ENCODE data around the gene SIK3. TPM values are rescaled to one million over a fixed set of nuclear protein-coding genes. Genes with fewer than 3 reads are reported as not detected.

Gene SIK3
- total RNA-seq, 1 donor from 2014 or later = 88.4 TPM

DNA sequence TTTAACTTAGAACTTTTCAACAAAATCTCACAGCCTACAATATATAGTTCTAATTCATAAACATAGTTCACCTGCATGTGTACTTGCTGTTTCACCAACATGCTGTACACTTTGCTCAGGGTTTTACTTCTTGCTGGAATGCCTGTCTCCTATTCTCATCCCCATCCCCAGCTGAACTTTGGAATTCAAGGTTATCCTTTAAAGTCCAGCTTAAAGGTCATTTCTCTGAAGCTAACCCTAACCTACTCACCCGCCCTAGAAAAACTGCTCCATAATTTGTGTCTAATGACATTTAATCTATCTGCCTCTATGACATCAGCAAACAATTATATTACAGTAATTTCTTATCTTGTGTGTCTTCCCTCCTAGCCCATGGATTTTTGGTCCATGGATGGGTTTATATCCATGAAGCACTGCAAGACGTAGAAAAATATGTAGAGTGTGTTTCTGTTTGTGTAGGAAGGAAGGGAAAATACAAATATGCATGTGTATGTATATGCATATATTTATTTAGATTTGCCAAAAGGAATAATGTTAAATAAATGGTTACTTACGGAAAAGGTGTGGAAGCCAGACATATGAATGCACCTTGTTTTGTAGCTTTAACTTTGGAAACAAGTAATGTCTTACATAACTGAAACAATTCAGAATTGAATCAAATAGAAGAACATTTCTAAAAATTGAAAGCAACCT, 161.3 kb downstream of the SIK3 start:
- ATAC-seq (ENCODE audit: low read depth) (no peak), DNase-seq (no peak)
- Mint-ChIP-seq H3K4me1 (peaks cover 31% of the 10 kb centered on the region), H3K9me3 (peaks cover 2% of the 10 kb centered on the region), H3K4me3 (no peak overlapping the region), H3K27me3 (no peaks in the 10 kb centered on the region), H3K36me3 (ENCODE audit: low read depth) (peaks cover 33% of the 10 kb centered on the region), H3K27ac (no peak overlapping the region)
- ChIA-PET CTCF (no interaction called here), POLR2A (no interaction called here)
- intact Hi-C loops (cut with micrococcal nuclease) = loop anchor here (1.0 kb wide), 1 partner anchor 8 kb away; no protein-coding TSS in a partner anchor
- TF ChIP-seq, protein P1, sequence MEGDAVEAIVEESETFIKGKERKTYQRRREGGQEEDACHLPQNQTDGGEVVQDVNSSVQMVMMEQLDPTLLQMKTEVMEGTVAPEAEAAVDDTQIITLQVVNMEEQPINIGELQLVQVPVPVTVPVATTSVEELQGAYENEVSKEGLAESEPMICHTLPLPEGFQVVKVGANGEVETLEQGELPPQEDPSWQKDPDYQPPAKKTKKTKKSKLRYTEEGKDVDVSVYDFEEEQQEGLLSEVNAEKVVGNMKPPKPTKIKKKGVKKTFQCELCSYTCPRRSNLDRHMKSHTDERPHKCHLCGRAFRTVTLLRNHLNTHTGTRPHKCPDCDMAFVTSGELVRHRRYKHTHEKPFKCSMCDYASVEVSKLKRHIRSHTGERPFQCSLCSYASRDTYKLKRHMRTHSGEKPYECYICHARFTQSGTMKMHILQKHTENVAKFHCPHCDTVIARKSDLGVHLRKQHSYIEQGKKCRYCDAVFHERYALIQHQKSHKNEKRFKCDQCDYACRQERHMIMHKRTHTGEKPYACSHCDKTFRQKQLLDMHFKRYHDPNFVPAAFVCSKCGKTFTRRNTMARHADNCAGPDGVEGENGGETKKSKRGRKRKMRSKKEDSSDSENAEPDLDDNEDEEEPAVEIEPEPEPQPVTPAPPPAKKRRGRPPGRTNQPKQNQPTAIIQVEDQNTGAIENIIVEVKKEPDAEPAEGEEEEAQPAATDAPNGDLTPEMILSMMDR (IDR thresholded peaks at IDR 0.05) = no peak

DNA sequence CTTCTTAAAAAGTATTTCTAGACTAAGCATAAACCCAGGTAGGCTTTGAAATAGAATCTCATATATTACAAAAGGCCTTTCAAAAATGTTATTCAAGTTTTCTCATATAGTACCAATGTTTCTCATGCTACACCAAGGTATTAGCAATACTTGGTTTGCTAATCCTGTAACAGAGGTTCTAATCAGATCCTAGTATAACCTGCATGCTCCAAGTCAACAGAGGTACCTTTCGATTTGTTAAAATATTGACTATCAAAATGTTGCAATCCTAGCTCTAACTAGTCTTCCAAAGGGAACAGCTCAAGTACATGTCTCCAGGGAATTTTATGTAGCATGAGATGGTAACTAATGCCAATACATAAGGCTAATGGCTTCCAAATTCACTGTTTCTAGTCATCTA, 162.7 kb downstream of the SIK3 start:
- CTCF ChIA-PET = interaction anchor here (1.0 kb wide), 1 partner anchor 55 kb away, joined by 3 read pairs; no protein-coding TSS in a partner anchor
- H3K9me3 Mint-ChIP-seq = peaks cover 2% of the 10 kb centered on the region
- intact Hi-C loops (cut with micrococcal nuclease) = no loop called here
- H3K36me3 Mint-ChIP-seq (ENCODE audit: low read depth) = peaks cover 29% of the 10 kb centered on the region
- POLR2A ChIA-PET = interaction anchor here (0.6 kb wide), 1 partner anchor 160 kb away, joined by 8 read pairs; no protein-coding TSS in a partner anchor
- H3K27ac Mint-ChIP-seq = no peak overlapping the region
- DNase-seq = no peak
- TF ChIP-seq, protein P1 (IDR thresholded peaks at IDR 0.05) = no peak
- H3K4me1 Mint-ChIP-seq = peaks cover 45% of the 10 kb centered on the region
- no peak overlapping the region for H3K4me3 Mint-ChIP-seq
- no peaks in the 10 kb centered on the region for H3K27me3 Mint-ChIP-seq
- ATAC-seq (ENCODE audit: low read depth) = no peak

DNA sequence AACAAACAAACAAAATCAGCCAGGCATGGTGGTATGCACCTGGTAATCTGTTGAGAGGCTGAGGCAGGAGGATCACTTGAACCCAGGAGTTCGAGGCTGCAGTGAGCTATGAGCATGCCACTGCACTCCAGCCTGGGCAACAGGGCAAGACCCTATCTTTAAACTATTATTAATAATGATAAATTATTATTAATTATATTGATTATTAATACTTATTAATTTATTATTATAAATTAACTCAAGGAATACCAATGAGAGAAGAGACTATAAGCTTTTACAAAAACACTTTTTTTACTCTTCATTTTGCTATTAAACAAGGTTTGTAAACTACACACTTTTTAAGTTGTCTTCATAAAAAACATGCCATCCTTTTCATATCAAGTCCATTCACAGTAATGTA, 163.1 kb downstream of the SIK3 start:
- Mint-ChIP-seq H3K9me3 (peaks cover 2% of the 10 kb centered on the region), H3K27me3 (no peaks in the 10 kb centered on the region), H3K27ac (no peak overlapping the region), H3K4me1 (peaks cover 49% of the 10 kb centered on the region), H3K36me3 (ENCODE audit: low read depth) (peaks cover 25% of the 10 kb centered on the region), H3K4me3 (no peak overlapping the region)
- DNase-seq (no peak), ATAC-seq (ENCODE audit: low read depth) (no peak)
- CTCF ChIA-PET = interaction anchor here (1.0 kb wide), 1 partner anchor 55 kb away, joined by 3 read pairs; no protein-coding TSS in a partner anchor
- intact Hi-C loops (cut with micrococcal nuclease) = no loop called here
- TF ChIP-seq, protein P1 (IDR thresholded peaks at IDR 0.05) = no peak
- POLR2A ChIA-PET = no interaction called here

DNA sequence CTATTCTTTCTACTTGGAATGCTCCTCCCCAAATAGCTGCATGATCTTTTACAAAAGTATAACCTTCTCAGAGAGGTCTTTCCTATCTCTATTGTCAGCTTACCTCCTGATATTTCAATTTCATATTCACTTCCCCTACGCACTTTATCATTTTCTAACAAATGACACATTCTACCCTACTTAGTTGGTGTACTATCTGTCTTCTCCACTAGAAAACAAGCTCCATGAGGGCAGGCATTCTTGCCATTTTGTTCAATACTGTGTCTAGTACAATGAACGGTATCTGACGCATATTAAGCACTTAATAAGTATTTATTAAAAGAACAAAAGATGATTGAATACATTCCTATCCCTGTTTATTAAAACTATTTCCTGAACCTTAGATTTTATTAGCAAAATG, 164.3 kb downstream of the SIK3 start:
- DNase-seq (no peak), ATAC-seq (ENCODE audit: low read depth) (no peak)
- TF ChIP-seq, protein P1 (IDR thresholded peaks at IDR 0.05) = no peak
- Mint-ChIP-seq H3K4me1 (peaks cover 59% of the 10 kb centered on the region), H3K9me3 (peaks cover 2% of the 10 kb centered on the region), H3K36me3 (ENCODE audit: low read depth) (peaks cover 18% of the 10 kb centered on the region), H3K27me3 (no peaks in the 10 kb centered on the region), H3K4me3 (no peak overlapping the region), H3K27ac (peak overlapping the region; percentile 68)
- POLR2A ChIA-PET = no interaction called here
- intact Hi-C loops (cut with micrococcal nuclease) = no loop called here
- CTCF ChIA-PET = no interaction called here

DNA sequence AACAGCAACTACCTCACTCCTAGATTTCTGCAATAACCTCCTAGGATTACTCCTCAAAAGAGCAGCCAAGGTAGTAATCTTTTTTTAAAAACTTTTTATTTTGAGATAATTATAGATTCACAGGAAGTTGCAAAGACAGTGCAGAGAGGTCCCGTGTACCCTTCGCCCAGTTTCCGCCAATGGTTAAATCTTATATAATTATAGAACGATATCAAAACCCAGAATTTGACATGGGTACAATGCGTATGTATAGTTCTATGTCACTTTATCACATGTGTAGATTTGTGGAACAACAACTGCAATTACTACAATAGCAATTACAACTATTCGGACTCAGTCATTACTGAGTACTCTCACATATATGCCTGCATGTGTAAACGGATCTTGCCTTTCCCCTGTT, 166.0 kb downstream of the SIK3 start:
- ChIA-PET CTCF (interaction anchor here (1.1 kb wide), 1 partner anchor 166 kb away, joined by 3 read pairs; the partner anchor contains the start of gene SIK3), POLR2A (interaction anchor here (0.7 kb wide), 1 partner anchor 161 kb away, joined by 8 read pairs; no protein-coding TSS in a partner anchor)
- Mint-ChIP-seq H3K36me3 (ENCODE audit: low read depth) (peaks cover 18% of the 10 kb centered on the region), H3K4me1 (peaks cover 77% of the 10 kb centered on the region), H3K4me3 (peak overlapping the region; percentile 39), H3K27me3 (no peaks in the 10 kb centered on the region), H3K9me3 (peaks cover 2% of the 10 kb centered on the region), H3K27ac (peak overlapping the region; percentile 88)
- DNase-seq (no peak), ATAC-seq (ENCODE audit: low read depth) (no peak)
- intact Hi-C loops (cut with micrococcal nuclease) = no loop called here
- TF ChIP-seq, protein P1 (IDR thresholded peaks at IDR 0.05) = no peak
